GM19240 (cell line): ENCODE data around the gene ABR.
A peak's percentile ranks its signal among the peaks of the same experiment; 100 is the strongest.
"Not testable (repeated sequence)": the region's sequence is repeated elsewhere in the genome, so short reads cannot be mapped to it uniquely, and the experiment has no call there.

Experiments used
- DNase-seq: peaks from one replicate; pipeline ENCODE4 v3.0.0; 2011; ENCODE audit warnings: low spot score; ENCODE audit not compliant: insufficient read length

ABR gene

DNA sequence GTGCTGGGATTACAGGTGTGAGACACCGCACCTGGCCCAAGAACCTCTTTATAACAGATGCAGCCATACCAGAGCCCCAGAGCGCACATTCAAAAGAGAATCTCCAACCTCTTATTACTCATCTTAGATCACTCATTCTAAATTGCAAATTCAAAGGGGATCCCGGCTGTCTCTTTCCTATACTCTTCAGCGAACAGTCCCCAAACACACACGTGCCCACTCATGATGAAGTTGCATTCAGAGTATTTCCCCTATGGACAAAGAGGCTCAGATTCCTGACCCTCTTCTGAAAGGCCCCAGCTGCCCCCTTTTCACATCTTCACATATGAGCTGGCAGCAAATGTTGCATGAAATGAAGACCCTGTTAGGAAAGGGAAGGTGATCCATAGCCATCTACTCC is 22.5 kb upstream of the ABR start:
- DNase-seq, result no peak

DNA sequence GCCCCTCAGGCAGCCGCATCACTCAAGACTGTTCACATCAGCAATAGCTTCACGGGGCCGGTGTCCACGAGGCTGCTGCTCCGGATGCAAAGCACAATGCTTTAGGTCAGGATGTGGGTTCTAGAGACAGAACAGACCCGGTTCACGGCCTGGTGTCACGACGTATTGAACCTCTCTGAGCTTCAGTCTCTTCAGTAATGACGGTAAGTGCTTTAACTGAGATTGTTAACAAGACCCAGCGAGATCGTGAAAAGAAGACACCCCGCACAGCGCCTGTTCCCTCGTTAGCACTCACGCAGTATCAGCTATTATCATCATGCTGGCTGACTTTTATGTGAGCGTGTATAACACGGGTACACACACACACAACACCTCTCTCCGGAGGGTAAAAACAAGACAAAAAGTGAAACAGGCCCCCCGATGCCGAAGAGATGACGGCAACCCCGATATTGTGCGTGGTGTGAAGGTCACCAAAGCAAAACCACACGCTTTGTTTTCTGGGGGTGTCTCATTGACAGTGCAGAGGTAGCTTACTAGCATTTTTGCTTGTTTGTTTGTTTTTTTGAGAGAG is 21.4 kb upstream of the ABR start:
- DNase-seq, result no peak

DNA sequence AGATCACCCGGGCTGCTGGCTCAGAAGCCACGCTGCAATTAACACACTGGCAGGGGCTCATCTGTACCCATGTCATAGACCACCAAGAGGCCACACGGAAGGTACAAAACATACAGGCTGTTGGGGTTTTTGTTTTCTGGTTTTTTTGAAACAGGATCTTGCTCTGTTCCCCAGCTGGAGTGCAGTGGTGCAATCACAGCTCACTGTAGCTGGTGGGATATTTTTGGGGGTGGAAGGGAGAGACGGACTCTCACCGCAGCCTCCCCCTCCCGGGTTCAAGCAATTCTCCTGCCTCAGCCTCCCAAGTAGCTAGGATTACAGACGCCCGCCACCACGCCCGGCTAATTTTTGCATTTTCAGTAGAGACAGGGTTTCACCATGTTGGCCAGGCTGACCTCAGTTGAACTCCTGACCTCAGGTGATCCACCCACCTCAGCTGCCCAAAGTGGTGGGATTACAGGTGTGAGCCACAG is 19.5 kb upstream of the ABR start:
- DNase-seq, result not testable (repeated sequence)

DNA sequence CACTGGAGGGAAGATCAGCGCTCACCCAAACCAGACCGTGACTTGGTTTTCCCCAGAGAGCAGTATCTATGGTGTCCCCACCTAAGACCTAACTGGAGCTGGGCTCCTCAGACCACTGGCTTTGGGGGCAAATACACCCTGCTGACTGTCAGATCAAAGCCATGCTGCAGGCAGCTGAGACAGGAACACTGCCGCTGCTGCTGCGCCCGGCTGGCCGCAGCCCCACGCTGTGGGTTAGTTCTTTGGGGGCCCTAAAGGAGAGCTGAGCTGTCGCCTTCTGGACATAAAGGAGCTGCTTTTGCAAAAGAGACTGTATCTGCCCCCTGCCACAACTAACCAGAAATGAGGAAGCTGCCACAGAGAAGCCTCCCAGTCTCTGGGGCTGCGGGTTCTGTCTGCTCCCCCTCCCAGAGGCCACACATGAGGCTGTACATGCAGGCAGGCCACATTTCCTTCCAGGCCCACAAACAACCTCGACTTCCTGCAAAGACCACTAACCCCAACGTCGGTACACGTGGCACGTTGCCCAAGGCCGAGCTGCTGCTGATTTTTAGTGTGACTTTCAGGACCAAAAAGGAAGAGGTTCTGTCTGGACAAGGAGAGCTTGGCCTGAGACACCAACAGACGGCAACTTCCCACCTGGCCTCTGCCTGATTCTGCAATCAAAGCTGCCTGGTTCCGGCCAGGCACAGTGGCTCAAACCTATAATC is 18.2 kb upstream of the ABR start:
- DNase-seq, result peak; percentile 82

DNA sequence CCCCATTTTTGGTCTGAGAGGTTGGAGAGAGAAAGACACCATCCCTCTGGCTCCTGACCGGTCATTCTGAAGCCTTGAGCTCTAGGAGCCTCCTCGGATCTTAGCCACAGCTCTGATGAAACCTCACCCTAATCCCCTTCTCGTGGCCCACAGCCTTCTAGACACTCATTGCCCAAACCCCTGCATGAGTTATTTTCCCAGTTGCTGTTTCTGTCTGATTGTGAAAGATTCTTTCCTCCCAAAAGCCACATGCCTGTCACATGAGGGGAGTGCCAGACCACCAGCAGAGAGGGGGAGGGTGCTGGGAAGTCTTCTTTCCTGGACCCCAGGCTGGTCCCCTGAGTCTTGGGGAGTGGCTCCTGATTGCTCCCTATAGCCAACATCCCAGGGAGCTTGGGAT is 17.6 kb upstream of the ABR start:
- no peak for DNase-seq

DNA sequence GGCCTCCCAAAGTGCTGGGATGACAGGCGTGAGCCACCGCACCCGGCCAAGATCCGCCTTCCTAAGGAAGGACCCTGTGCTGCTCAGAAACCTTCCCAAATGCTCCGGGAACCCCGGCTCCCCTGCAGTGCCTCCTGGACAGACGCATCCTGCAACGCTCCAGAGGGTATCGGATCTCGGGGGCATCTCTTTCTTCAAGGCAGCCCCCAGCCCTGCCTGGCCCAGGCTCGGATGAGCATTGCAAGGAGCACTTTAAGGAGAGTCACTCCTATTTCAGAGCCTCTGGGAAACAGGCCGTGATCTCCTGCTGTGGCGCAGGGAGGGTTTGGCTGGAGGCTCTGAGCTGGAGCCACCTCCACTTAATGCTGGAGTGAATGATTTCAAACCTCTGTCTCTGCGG is 17.2 kb upstream of the ABR start:
- DNase-seq, result no peak

DNA sequence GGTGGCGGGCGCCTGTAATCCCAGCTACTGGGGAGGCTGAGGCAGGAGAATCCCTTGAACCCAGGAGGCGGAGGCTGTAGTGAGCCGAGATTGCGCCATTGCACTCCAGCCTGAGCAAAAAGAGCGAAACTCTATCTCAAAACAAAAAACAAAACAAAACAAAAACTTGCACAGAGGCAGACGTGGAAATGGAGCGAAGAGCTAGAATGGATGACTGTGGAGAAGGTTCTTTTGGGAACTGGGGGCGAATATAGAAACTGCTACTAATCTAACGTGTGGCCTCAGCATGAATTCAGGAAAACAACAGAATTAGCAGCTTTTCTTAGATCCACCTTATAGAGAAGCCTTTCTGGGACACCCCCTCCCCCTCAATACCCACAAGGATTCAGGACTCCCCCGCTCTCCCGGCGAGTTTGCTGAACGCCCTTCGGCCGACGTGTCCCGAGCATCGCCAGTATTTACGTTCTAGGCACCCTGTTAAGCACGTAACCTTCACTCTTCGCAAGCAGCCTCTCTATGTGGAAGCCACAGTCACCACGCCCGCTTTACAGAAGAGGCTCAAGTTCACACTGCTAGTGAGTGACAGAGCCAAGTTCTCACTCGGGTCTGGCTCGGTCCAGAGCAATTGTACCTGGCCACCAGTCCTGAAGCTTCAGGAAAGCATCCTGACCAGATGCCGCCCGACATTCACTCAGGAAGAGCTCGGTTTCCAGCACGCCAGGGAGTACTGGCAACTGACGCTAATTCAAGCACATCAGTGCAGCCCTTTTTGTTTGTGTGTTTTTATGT is 13.3 kb upstream of the ABR start:
- DNase-seq, result no peak

DNA sequence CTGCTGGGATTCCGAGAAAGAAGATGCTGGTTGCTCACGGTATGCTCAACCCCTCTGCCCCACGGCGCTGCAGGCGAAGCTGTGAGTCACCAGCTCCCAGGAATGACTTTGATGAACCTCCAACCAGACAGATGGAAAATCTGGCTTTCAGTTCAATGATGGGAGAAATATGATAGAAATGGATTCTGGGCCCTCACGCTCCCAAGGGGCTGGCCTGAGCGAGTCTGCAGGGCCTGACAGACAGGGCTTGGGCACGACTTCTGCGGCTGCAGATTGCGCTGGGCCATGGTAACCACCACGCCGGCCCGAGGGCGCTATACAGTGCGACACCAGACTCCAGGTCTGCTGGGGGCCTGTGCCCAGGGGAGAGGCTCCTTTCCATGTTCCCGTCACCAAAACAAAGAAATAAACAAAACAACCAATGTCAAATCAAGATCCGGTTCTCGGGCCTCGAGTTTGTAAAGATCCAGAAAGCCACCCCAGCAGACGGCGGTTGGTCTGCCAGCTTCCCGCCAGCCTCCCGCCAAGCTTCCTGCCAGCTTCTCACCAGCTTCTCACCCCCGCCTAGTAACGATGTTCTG is 11.1 kb upstream of the ABR start:
- DNase-seq, result no peak

DNA sequence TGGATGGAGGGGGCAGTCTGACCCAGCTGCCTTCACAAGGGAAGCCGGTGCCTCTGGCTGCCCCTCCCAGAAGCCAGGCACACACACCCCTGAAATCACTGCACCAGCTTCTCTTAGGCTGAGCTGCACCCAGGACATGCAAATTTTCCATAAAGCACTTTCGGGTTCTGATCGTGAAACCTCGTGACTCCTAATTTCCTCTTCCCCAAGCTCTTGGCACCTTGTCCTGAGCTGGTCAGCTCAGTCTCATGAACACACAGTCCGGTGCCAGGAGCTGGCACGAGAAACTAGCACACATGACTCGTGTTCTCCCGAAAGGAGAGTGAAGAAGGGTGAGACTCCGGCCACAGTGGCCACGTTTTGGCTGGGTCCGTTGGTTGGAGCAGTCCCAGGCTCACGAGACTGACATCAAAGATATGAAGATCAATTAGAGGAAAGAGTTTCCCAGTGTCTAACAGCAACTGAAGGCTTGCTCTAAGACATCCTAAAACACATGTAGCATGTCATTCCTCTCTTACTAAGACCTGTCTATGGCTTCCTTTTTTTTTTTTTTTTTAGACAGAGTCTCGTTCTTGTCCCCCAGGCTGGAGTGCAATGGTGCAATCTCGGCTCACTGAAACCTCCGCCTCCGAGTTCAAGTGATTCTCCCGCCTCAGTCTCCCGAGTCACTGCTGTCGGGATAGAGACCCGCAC is 9.2 kb upstream of the ABR start:
- no peak for DNase-seq

DNA sequence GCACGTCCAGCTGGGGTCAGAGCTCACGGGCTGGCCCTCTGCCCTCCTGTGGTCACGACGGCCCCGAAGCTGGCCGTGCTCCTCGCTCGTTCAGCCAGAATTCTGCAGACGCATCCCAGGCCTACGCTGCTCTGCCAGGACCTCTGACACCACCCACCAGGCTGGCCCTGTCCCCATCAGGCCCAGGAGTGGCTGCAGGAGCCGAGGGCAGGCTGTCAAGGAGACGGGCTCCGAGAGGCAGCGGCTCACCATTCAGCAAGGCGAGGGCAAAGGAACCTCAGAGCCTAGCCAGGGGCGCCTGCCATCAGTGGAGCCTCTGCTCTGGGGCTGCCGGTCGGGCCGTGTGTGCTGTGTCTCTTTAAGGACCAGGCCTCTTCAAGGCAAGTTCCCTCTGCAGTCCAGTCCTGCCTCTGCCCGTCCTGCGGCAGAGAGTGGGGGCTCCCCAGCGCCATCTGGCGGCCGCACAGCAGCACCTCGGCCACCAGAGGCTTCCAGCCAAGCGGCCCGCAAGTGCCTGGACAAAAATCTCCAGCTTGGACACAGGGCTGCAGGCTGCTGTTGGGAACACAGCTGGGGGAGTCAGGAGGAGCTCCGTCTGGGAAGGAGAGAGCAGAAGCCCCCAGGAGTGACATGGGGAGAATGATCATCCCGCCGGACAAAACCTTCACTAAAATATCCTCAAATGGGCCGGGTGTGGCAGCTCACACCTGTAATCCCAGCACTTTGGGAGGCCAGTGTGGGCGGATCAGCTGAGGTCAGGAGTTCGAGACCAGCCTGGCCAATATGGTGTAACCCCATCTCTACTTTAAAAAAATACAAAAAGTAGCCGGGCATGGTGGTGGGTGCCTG is 7.4 kb upstream of the ABR start:
- peak; percentile 83 for DNase-seq

DNA sequence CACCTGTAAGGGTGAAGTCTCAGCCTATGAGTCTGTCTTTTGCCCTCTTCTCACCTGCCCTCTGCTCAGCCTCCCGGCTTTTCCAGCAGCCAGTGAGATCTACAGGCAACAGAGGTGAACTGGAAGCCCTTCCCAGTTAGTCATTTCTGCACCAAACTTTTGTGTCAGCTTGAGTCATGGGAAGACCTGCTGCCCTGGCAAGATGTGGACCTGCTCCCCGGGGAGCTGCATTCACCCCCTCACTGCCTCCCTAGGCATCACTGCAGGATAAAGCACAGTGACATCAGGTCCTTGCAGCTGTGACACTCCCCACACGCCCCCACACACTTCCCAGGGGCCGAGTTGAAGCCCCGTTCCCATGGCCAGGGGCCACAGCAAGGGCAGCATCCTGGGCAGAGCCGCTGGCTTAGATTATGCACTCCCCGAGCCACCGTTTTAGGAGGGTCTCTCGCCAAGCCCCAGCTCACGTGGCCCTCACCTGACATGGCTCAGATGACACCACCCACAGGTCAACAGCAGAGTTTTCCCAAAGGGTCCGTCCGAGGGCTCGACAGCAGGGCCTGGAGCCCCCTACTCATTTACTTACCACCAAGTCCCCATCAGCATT is 6.5 kb upstream of the ABR start:
- no peak for DNase-seq

DNA sequence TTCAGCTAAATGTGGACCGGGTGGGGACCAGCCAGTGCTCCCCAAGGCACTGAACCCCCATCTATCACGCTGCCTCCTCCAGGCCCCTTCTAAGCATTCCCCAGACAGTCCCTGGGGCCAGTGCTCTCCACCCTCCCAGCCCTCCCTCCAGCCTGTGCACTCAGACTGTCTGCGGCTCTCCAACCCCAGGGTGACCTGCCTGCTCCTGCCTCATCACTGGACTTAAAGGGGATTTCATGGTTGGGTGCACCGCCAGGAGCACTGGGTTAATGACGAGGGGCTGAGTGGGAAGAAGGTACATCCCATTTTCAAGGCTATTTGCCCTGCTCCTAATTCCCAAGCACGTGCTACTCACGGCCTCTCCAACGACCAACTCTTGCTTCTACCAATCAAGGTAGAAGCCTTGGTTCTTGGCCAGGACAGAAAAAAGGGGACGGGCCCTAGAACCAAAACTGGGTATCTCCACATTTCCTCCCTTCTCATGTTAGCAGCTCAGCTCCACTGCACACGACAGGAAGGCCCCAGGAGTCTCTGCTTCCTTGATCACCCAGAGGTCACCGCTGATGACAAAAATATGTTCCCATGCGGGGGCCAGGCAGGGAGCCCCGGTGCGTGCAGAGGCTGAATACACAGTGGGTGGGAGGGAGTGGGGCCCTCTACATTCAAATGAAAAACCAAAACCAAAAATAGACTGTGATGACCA is 3.5 kb upstream of the ABR start:
- DNase-seq, result peak; percentile 56

DNA sequence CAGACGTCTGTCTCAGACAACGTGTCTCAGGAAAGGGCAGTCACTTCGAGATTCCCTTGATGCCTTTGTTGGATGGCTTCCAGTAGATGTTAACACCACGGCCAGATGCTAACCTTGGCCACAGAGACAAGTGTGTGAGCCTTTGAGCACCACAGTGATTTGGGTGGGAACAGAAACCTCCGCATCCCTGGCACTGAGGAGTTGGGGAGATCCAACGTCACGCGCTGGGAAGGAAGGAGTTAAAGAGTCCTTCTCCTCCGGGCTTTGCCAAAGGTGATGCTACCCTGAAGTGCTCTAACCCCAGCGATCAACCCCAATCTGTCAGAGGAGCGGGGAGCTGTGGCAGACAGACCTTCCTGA is 3.0 kb upstream of the ABR start:
- DNase-seq, result no peak

DNA sequence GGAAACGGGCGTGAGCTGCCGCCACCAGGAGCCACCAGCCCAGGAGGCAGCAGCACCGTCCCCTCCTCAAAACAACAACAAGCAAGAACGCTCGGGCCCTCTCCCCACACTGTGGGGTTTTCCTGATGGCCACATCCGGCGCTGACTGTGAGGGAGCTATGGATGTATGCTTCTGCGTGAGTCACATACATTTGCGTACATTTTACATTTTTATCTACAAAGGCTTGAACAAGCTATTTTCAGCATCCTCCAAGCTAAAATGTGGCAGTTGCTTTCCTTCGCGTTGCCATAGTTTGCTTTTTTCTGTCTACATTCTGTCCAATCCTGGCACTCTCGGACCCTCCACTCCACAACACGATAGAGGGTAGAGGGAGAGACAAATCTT is 2.0 kb upstream of the ABR start:
- DNase-seq, result no peak

DNA sequence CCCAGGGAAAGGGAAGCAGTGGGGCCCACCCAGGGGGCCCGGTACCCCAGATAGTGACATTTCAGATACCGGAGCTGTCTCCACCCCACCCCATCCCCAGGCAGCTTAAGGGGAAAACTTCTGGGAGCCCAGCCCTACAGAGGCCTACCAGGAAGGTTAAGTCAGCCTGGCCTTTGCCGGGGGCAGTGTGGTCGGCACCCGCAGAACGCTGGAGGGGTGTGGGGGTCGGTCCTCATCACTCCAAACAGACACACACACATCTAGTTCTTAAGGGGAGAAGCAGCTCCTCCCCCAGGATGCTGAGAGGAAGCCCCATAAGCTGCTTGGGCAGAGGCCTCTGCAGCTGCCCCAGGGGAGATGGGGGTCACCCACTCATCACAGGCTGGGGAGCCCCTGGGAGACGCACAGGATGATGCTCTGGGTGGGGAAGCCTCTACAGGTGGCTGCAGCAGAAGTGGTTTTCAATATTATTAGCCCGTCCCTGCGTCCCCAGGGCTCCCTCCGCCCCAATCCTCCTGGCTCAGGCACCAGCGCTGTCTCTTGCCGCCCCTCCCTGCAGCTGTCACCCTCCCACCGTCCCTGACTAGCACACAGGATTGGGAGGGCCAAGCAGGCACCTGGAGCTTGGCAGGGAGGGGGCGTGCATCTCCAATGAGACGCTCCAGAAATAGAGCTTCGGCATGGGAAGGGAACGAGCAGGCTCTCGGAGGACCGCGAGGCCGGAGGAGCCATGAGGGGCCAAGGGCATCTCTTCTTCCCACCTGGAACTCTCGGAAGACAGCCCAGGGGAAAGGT is 1.4 kb upstream of the ABR start:
- DNase-seq, result no peak

DNA sequence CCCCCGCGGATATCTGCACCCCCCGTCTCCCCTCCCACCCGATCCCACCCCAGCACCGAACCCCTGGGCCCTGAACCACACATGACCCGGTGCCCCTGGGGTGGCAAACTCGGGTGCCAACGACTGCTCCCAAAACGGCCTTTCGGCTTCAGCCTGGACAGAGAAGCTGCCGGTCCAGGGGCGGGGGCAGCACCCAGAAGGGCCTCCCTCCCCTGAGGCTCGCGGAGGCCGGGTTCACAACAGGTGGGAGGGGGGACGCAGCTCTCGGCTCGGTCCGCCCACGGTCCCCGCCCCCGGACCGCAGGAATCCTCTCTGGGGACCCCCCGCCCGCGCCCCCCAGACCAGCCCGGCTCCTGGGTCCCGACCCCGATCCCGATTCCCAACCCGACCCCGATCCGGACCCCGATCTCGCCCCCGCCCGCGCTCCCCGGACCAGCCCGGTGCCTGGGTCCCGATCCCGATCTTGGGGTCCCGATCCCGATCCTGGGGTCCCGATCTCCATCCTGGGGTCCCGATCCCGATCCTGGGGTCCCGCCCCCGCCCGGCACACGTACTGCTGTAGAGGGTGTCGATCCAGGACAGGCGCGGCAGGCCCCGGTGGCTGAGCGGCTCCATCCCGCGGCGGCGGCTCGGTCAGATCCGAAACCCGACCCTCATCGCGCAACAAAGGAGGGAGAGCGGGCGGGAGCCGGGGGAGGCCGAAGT is 516 bp downstream of the ABR start:
- DNase-seq, result no peak

DNA sequence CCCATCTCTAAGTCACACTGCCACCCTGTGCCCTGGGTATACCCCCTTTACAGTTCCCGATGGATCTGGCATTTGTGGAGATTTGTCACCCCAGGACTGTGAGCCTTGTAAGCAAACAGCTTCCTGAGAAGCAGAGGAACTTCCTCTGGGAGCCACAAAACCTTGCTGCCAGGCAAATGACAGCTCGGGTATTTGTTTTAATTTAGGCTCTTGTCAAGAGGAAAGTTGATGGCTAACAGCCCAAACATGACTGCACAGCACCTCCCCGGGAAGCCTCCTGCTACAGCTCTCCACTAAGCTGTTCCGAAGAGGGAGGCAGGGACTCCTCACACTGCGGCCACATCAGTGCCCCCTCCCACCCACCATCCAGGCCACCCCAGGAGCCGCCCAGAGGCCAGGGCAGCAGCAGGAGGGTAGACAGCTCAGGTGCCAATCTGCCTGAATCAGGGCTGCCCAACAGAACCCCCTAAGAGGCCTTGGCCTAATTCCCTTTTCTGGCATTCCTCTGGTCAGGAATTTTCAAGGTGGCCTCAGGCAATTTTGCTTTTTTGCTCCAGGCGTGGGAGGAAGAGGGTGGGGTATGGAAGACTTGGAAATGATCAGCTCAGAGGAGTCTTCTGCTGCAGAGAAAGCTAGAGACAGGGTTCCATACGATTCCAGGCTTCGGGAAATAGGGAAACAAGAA is 2.6 kb downstream of the ABR start:
- no peak for DNase-seq
